SH-SY5Y (cell line): Measurements from ENCODE around the gene PRDX5.

Source experiments
- GATA2 ChIP-seq: IDR thresholded peaks from 2 replicates; pipeline ENCODE4 v1.6.1; 2011; ENCODE audit warnings: mild to moderate bottlenecking, low read depth, low read length
- GATA3 ChIP-seq: IDR thresholded peaks from 2 replicates; pipeline ENCODE4 v1.6.1; 2011; ENCODE audit warnings: low read depth, mild to moderate bottlenecking, low read length, moderate library complexity

The PRDX5 gene

GRCh38 chr11:64305691-64306562 lies 12.0 kb upstream of the PRDX5 start:
- TF ChIP-seq GATA2 = no peak

- no peak for TF ChIP-seq GATA2
- no peak for TF ChIP-seq GATA3
These were observed 11.4 kb upstream of the PRDX5 start for GRCh38 chr11:64306563-64306875.

- TF ChIP-seq GATA2 (no peak), GATA3 (no peak)
These were observed 10.9 kb upstream of the PRDX5 start for GRCh38 chr11:64306876-64307622.

- TF ChIP-seq GATA3 = no peak
- no peak for TF ChIP-seq GATA2
These were observed 5.0 kb upstream of the PRDX5 start for GRCh38 chr11:64312947-64313346.

- no peak for TF ChIP-seq GATA2
- no peak for TF ChIP-seq GATA3
These were observed 4.3 kb upstream of the PRDX5 start for GRCh38 chr11:64313491-64314145.

- TF ChIP-seq GATA2 (no peak), GATA3 (no peak)
These were observed 3.6 kb upstream of the PRDX5 start for GRCh38 chr11:64314146-64314804.

- TF ChIP-seq GATA3 = no peak
- TF ChIP-seq GATA2 = no peak
These were observed 2.9 kb upstream of the PRDX5 start for GRCh38 chr11:64314805-64315561.

GRCh38 chr11:64316672-64317324 lies 1.1 kb upstream of the PRDX5 start:
- TF ChIP-seq GATA2 = no peak
- no peak for TF ChIP-seq GATA3

- no peak for TF ChIP-seq GATA3
- no peak for TF ChIP-seq GATA2
These were observed 478 bp upstream of the PRDX5 start, which contains the start of gene TRMT112 for GRCh38 chr11:64317325-64317960. TSS of gene TRMT112 (minus strand) at chr11:64317559. CDS start at chr11:64317526, 33 bp downstream.

GRCh38 chr11:64318766-64319761 lies 1.1 kb downstream of the PRDX5 start:
- TF ChIP-seq GATA2 = no peak
- no peak for TF ChIP-seq GATA3

GRCh38 chr11:64320556-64320955 lies 2.6 kb downstream of the PRDX5 start:
- TF ChIP-seq GATA3 (no peak), GATA2 (no peak)

GRCh38 chr11:64321026-64321425 lies 3.1 kb downstream of the PRDX5 start:
- TF ChIP-seq GATA2 (no peak), GATA3 (no peak)
